ENCODE data around the gene GAREM1.

Gene GAREM1

DNA sequence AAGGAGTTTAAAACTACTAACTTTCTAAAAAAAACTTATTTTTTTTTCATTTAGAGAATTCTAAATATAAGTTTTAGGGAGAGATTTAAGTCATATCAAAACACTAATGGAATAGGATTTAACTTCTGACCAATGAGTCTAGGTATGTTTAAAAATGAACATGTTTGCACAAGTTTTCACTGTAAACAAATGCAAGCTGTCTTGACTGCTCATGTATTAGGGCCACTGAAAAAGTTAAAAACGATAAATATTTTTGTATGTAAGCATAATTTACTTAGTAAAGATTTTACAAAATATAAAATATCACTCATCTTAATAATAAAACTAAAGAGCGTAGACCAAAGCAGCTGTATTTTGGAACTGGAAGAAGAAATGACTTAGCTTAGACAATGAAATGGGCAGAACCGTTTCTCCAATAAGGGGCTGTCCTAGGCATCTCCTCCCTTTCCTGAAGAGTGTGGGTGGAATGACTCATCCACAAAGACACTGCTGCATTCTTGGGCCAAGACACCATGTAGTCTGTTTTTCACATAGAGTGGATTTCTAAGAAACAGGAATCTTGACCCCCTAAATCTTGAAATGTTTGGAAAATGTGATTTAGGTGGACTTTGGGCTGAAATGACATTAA, 162.1 kb downstream of the GAREM1 start:
- peak; percentile 94 for DNase-seq (ENCODE audit: low read depth)
- no peak overlapping the region for H3K4me3 ChIP-seq (ENCODE audit: low read depth, low read length)
- TF ChIP-seq, protein P1, sequence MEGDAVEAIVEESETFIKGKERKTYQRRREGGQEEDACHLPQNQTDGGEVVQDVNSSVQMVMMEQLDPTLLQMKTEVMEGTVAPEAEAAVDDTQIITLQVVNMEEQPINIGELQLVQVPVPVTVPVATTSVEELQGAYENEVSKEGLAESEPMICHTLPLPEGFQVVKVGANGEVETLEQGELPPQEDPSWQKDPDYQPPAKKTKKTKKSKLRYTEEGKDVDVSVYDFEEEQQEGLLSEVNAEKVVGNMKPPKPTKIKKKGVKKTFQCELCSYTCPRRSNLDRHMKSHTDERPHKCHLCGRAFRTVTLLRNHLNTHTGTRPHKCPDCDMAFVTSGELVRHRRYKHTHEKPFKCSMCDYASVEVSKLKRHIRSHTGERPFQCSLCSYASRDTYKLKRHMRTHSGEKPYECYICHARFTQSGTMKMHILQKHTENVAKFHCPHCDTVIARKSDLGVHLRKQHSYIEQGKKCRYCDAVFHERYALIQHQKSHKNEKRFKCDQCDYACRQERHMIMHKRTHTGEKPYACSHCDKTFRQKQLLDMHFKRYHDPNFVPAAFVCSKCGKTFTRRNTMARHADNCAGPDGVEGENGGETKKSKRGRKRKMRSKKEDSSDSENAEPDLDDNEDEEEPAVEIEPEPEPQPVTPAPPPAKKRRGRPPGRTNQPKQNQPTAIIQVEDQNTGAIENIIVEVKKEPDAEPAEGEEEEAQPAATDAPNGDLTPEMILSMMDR (conservative IDR thresholded peaks at IDR 0.05; ENCODE audit: low read depth, low read length), result no peak

DNA sequence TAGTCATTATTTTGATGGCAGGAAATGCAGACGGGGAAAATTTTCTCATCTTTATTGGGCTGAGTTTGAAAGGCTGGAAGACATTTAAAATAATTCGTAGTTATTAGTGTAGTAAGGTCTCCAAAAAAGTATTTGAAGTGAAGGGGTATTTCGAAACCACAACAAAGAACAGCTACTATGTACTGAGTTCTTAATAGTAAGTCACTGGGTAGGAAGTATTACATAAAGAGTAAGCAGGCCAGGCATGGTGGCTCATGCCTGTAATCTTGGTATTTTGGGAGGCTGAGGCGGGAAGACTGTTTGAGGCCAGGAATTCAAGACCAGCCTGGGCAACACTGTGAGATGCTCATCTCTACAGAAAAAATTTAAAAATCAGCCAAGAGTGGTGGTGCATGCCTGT, 167.3 kb downstream of the GAREM1 start:
- no peak overlapping the region for H3K4me3 ChIP-seq (ENCODE audit: low read depth, low read length)
- TF ChIP-seq, protein P1 (conservative IDR thresholded peaks at IDR 0.05; ENCODE audit: low read depth, low read length), result no peak
- no peak for DNase-seq (ENCODE audit: low read depth)

DNA sequence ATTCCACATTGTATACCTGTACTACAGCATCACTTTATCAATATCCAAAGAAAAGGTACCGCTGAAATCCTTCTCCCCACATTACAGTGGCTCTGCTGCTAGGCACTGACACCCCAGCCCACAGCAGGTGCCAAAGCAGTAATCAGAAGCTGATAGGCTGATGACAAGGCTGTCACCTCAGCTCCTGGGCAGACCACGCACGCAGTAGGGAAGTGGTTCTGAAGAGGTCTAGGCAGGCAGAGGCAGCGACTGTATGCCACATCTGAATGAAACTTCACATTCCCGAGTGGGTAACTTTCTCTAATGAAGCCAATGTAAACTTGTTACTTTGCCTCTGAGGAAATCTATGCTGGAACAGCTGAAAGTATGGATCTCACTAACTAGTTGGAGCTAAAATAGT, 167.9 kb downstream of the GAREM1 start:
- TF ChIP-seq, protein P1 (conservative IDR thresholded peaks at IDR 0.05; ENCODE audit: low read depth, low read length), result no peak
- DNase-seq (ENCODE audit: low read depth), result no peak
- no peak overlapping the region for H3K4me3 ChIP-seq (ENCODE audit: low read depth, low read length)

DNA sequence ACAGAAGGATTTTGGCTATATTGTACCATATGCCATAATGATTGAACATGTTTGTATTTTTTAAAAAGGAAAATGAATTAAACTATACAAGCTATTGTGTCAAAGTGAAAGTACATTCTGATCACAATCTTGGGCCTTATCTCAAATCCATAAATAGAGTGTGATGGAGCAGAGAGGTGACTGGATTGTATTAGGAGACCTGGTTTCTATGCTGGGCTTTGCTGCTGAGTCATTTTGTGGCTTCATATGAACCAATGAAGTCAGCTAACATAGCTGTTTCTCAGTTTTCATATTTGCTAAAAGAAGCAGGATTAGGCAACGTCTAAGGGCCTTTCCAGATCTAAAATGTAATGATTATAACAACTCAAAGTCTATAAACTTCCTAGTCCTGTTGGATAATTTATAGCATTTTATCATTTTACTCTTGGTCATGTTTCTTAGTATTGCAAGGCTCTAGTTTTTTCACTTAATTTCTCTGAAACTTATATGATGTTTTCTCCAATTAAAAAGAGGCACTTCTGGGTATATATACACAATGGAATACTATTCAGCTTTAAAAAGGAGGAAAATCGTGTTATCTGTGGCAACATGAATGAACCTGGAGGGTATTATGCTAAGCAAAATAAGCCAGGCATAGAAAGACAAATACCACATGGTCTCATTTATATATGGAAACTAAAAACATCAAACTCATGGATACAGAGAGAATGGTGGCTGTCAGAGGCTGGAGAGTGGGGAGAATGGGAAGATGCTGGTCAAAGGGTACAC, 168.5 kb downstream of the GAREM1 start:
- DNase-seq (ENCODE audit: low read depth), result peak; percentile 94
- TF ChIP-seq, protein P1 (conservative IDR thresholded peaks at IDR 0.05; ENCODE audit: low read depth, low read length), result no peak
- H3K4me3 ChIP-seq (ENCODE audit: low read depth, low read length), result no peak overlapping the region

DNA sequence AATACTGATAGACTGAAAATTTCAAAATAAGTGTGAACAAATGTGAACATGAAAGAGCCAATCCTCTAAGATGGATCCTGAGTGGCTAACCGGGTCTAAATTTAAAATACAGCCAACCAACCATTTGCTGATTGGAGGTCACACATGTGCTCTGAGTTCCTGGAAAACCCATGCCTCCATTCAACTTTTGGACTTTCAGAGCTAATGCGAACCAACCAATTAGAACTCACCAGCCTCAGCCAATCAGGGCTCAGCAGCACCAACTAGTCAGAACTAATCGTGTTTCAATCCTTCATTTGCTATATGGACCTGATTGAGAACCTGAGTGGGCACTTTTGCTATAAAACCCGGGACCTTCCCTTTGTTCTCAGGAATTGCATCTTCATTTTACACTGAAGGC, 169.3 kb downstream of the GAREM1 start:
- no peak overlapping the region for H3K4me3 ChIP-seq (ENCODE audit: low read depth, low read length)
- no peak for DNase-seq (ENCODE audit: low read depth)
- TF ChIP-seq, protein P1 (conservative IDR thresholded peaks at IDR 0.05; ENCODE audit: low read depth, low read length), result no peak

DNA sequence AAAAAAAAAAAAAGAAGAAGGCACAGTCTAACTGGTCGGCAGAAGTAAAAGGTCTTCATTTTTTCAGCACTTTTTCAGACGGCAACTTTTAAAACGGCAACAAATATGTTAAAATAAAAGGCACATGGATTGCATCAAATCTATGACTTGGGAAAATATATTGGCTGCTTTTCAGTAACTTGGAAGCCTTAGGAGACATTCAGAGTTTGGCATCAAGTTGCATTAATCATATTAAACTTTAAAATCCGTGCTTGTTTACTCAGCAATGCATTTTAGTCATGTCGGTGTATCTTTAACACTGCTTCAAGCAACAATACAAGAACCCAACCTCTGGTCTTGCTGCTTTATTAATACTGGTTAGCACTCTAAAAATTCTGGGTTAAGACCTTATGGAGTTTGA, 169.8 kb downstream of the GAREM1 start:
- TF ChIP-seq, protein P1 (conservative IDR thresholded peaks at IDR 0.05; ENCODE audit: low read depth, low read length), result no peak
- DNase-seq (ENCODE audit: low read depth), result no peak
- H3K4me3 ChIP-seq (ENCODE audit: low read depth, low read length), result no peak overlapping the region

DNA sequence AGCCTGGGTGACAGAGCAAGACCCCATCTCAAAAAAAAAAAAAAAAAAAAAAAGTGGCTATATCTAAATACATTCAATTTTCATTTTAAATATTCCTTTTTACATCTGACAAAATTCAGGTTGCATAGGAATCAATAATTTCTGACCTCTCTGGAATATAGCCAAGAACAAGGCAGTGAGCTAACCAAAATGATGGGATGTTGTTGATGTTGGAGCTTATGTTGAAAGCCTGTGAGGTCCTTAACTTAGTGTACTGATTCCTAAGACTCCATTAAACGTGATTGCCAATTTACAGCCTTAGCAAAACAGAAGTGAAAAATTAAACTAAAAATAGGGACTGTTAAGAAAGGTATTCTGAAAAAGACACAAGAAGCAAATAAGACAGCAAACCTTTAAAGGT, 171.2 kb downstream of the GAREM1 start:
- DNase-seq (ENCODE audit: low read depth), result peak; percentile 46
- TF ChIP-seq, protein P1 (conservative IDR thresholded peaks at IDR 0.05; ENCODE audit: low read depth, low read length), result no peak
- H3K4me3 ChIP-seq (ENCODE audit: low read depth, low read length), result no peak overlapping the region

Data from choroid plexus epithelial cell (primary cell).